COLO668 (cell line): ENCODE results near the gene SPTSSB.

Experiments
- DNase-seq: peaks from one replicate; lab custom pipeline; 2025; ENCODE audit not compliant: unreplicated experiment; lab: John Stamatoyannopoulos, UW

SPTSSB gene

GRCh38 chr3:161392853-161393252 lies 21.5 kb upstream of the SPTSSB start:
- no peak for DNase-seq

GRCh38 chr3:161390200-161390599 lies 18.9 kb upstream of the SPTSSB start:
- no peak for DNase-seq

- DNase-seq, result no peak
Measured at GRCh38 chr3:161389445-161390035, 18.2 kb upstream of the SPTSSB start.

GRCh38 chr3:161388855-161389254 lies 17.5 kb upstream of the SPTSSB start:
- DNase-seq, result no peak

GRCh38 chr3:161386991-161387770 lies 15.9 kb upstream of the SPTSSB start:
- no peak for DNase-seq

GRCh38 chr3:161372321-161373260 lies 1.3 kb upstream of the SPTSSB start:
- peak; percentile 55 for DNase-seq

- DNase-seq, result no peak
Measured at GRCh38 chr3:161369531-161369930, 1.8 kb downstream of the SPTSSB start.

GRCh38 chr3:161366094-161366493 lies 5.2 kb downstream of the SPTSSB start:
- DNase-seq, result no peak

- no peak for DNase-seq
Measured at GRCh38 chr3:161358488-161358887, 12.8 kb downstream of the SPTSSB start.

GRCh38 chr3:161356287-161356686 lies 15.0 kb downstream of the SPTSSB start:
- DNase-seq, result no peak

- no peak for DNase-seq
Measured at GRCh38 chr3:161355508-161355907, 15.8 kb downstream of the SPTSSB start.

- no peak for DNase-seq
Measured at GRCh38 chr3:161354554-161354953, 16.8 kb downstream of the SPTSSB start.

GRCh38 chr3:161351330-161351729 lies 20.0 kb downstream of the SPTSSB start:
- DNase-seq, result no peak

- no peak for DNase-seq
Measured at GRCh38 chr3:161350916-161351315, 20.4 kb downstream of the SPTSSB start.

- no peak for DNase-seq
Measured at GRCh38 chr3:161349529-161350312, 21.6 kb downstream of the SPTSSB start.

GRCh38 chr3:161348796-161349400 lies 22.4 kb downstream of the SPTSSB start:
- no peak for DNase-seq

- DNase-seq, result no peak
Measured at GRCh38 chr3:161347726-161348125, 23.6 kb downstream of the SPTSSB start.

GRCh38 chr3:161345023-161345422 lies 26.3 kb downstream of the SPTSSB start:
- DNase-seq, result no peak

- DNase-seq, result no peak
Measured at GRCh38 chr3:161343986-161344385, 27.3 kb downstream of the SPTSSB start.

- DNase-seq, result no peak
Measured at GRCh38 chr3:161343540-161343939, 27.8 kb downstream of the SPTSSB start.
